ENCODE measurements around the gene EBF3.

The EBF3 gene

GRCh38 chr10:129887986-129888783 is 75.9 kb downstream of the EBF3 start:
- no peak overlapping the region for H3K4me3 ChIP-seq (ENCODE audit: low read length)
- TF ChIP-seq ZNF274 (IDR thresholded peaks at IDR 0.05; ENCODE audit: low read depth, low read length), result no peak

- no peak overlapping the region for H3K4me3 ChIP-seq (ENCODE audit: low read length)
- TF ChIP-seq ZNF274 (IDR thresholded peaks at IDR 0.05; ENCODE audit: low read depth, low read length), result no peak
These were observed 76.6 kb downstream of the EBF3 start for GRCh38 chr10:129887381-129887905.

GRCh38 chr10:129886263-129886662 is 77.8 kb downstream of the EBF3 start:
- H3K4me3 ChIP-seq (ENCODE audit: low read length), result no peak overlapping the region
- TF ChIP-seq ZNF274 (IDR thresholded peaks at IDR 0.05; ENCODE audit: low read depth, low read length), result no peak

DNA sequence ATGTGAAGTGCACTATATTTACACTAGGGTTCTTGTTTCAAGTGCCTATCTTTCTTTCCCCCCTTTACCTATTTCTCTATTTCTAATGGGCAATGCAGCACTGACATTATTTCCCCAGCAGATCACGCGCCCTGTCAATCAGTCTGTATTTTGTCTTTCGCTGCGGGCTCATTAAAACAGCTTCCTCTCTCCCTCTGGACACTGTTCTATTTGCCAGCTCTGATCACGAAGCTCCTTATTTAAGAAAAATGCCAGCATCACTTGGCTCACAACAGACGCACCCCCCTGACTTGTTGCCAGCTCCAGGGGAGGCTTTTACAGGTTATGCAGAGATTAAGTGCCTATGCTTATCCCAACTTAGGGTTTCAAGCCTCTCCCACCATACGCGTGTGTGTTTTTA is 78.5 kb downstream of the EBF3 start:
- no peak overlapping the region for H3K4me3 ChIP-seq (ENCODE audit: low read length)

GRCh38 chr10:129884398-129885078 is 79.5 kb downstream of the EBF3 start:
- no peak for TF ChIP-seq ZNF274 (IDR thresholded peaks at IDR 0.05; ENCODE audit: low read depth, low read length)
- H3K4me3 ChIP-seq (ENCODE audit: low read length), result no peak overlapping the region

More for the DNA sequence above, 78.5 kb downstream of the EBF3 start:
- TF ChIP-seq ZNF274 (IDR thresholded peaks at IDR 0.05; ENCODE audit: low read depth, low read length), result no peak

DNA sequence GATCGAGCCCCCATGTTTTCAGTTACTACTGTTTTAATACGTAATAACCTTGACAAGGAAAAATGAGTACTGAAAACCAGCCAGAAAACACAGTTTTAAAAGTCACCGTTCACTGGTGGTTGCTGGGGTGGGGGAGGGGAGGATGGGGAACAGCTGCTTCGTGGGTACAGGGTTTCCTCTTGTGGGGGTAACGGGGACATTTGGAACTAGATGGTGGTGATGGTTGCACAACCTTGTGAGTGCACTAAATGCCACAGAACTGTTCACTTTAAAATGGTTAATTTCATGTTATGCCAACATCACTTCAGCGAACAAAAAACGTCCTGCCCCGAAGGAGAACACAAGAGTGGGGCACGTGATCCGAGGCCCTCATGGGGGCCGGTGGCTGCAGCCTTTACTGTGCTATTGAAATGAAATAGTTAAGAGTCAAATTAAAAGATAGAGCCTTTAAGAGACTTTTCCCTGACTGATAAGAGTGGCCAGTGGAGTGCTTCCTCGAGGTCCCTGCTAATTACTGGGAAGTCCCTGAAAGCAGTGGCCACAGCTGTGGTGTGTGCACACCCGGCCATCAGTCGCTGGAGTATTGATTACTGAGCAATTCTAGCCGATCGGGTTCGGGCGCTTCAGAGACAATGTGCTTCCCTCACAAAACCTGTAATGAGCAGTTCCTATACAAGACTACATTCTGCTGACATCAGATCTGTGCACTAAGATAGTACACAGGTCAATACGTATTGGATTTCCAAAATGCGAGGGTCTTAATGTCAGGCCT is 80.3 kb downstream of the EBF3 start:
- no peak overlapping the region for H3K4me3 ChIP-seq (ENCODE audit: low read length)

GRCh38 chr10:129883029-129883428 is 81.0 kb downstream of the EBF3 start:
- no peak for TF ChIP-seq ZNF274 (IDR thresholded peaks at IDR 0.05; ENCODE audit: low read depth, low read length)
- H3K4me3 ChIP-seq (ENCODE audit: low read length), result no peak overlapping the region

More for the DNA sequence above, 80.3 kb downstream of the EBF3 start:
- TF ChIP-seq ZNF274 (IDR thresholded peaks at IDR 0.05; ENCODE audit: low read depth, low read length), result no peak

GRCh38 chr10:129882291-129883010 is 81.6 kb downstream of the EBF3 start:
- H3K4me3 ChIP-seq (ENCODE audit: low read length), result no peak overlapping the region
- TF ChIP-seq ZNF274 (IDR thresholded peaks at IDR 0.05; ENCODE audit: low read depth, low read length), result no peak

DNA sequence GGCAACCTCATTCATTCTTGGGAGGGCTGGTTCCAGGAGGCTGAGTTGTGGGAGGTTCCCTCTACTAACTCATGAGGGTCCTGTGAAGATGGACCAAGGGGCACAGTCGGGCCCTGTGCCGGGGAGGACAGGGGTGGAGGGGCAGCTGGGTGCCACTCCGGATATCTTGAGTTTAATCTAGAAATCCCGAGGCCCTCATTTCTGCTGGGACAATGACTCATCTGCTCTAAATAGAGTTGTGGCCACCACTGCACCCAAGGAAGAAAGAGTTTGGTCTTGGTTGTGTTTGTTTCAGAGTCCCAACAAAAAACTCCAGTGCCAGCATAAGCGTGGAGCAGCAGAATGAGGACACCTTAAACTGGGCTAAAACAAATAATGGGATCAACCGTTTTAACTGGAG is 82.4 kb downstream of the EBF3 start:
- TF ChIP-seq ZNF274 (IDR thresholded peaks at IDR 0.05; ENCODE audit: low read depth, low read length), result no peak
- no peak overlapping the region for H3K4me3 ChIP-seq (ENCODE audit: low read length)

- TF ChIP-seq ZNF274 (IDR thresholded peaks at IDR 0.05; ENCODE audit: low read depth, low read length), result no peak
- no peak overlapping the region for H3K4me3 ChIP-seq (ENCODE audit: low read length)
These were observed 83.7 kb downstream of the EBF3 start for GRCh38 chr10:129880191-129880870.

- no peak overlapping the region for H3K4me3 ChIP-seq (ENCODE audit: low read length)
- no peak for TF ChIP-seq ZNF274 (IDR thresholded peaks at IDR 0.05; ENCODE audit: low read depth, low read length)
These were observed 84.4 kb downstream of the EBF3 start for GRCh38 chr10:129879655-129880054.

DNA sequence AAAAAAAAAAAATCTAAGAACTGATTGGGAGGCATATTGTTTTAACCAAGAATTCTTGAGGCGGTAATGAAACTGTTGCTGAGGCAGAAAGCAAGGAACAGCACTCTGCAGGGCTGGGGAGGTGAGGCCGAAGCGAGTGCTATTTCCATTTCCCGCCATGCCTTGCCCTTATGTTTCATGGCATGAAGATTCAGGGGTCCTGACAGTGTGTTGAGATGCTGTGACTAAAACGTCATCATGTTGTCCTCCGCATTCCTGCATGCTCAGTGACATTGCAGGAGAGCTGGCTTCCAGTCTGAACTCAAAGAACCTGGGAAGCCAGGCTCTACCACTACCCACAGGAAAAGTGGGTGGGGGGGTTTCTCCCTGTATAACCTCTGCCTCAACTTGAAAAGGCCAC is 85.2 kb downstream of the EBF3 start:
- no peak overlapping the region for H3K4me3 ChIP-seq (ENCODE audit: low read length)
- TF ChIP-seq ZNF274 (IDR thresholded peaks at IDR 0.05; ENCODE audit: low read depth, low read length), result no peak

GRCh38 chr10:129877773-129878371 is 86.2 kb downstream of the EBF3 start:
- H3K4me3 ChIP-seq (ENCODE audit: low read length), result no peak overlapping the region
- no peak for TF ChIP-seq ZNF274 (IDR thresholded peaks at IDR 0.05; ENCODE audit: low read depth, low read length)

All from GM08714 (cell line).